ENCODE data around the gene ITGA11.

ITGA11 gene

GRCh38 chr15:68261241-68261640 lies 170.7 kb downstream of the ITGA11 start:
- Histone ChIP-seq H3K27me3 (ENCODE audit: control insufficient read depth in 1 of 2, insufficient read depth in 2 of 2, low read length in 2 of 2) (no peaks in the 10 kb centered on the region), H3K4me3 (ENCODE audit: low read length in 2 of 2) (no peak overlapping the region), H3K9me3 (ENCODE audit: control insufficient read depth in 2 of 2, low read length in 2 of 2) (no peaks in the 10 kb centered on the region), H3K4me1 (ENCODE audit: control insufficient read depth, insufficient read depth, low read length) (peaks cover 9% of the 10 kb centered on the region), H3K27ac (ENCODE audit: low read length) (no peak overlapping the region), H3K9ac (ENCODE audit: low read length in 2 of 2) (no peak overlapping the region), H3K36me3 (ENCODE audit: control insufficient read depth in 2 of 2, insufficient read depth in 2 of 2, low read length in 2 of 2) (no peaks in the 10 kb centered on the region)

DNA sequence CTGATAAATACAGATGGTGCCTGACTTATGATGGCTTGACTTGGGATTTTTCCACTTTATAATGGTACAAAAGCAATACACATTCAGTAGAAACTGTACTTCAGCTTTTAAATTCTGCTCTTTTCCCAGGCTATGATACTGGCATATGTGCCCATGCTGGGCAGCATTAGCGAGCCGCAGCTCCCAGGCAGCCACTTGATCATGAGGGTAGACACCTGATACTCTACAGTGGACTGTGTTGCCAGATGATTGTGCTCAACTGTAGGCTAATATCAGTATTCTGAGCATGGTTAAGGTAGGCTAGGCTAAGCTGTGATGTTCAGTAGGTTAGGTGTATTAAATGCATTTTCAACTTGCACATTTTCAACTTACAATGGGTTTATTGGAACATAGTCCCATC lies 172.1 kb downstream of the ITGA11 start:
- Histone ChIP-seq H3K9me3 (ENCODE audit: control insufficient read depth in 2 of 2, low read length in 2 of 2) (no peaks in the 10 kb centered on the region), H3K4me3 (ENCODE audit: low read length in 2 of 2) (no peak overlapping the region), H3K36me3 (ENCODE audit: control insufficient read depth in 2 of 2, insufficient read depth in 2 of 2, low read length in 2 of 2) (no peaks in the 10 kb centered on the region), H3K4me1 (ENCODE audit: control insufficient read depth, insufficient read depth, low read length) (peaks cover 9% of the 10 kb centered on the region), H3K27me3 (ENCODE audit: control insufficient read depth in 1 of 2, insufficient read depth in 2 of 2, low read length in 2 of 2) (no peaks in the 10 kb centered on the region), H3K27ac (ENCODE audit: low read length) (no peak overlapping the region), H3K9ac (ENCODE audit: low read length in 2 of 2) (no peak overlapping the region)

DNA sequence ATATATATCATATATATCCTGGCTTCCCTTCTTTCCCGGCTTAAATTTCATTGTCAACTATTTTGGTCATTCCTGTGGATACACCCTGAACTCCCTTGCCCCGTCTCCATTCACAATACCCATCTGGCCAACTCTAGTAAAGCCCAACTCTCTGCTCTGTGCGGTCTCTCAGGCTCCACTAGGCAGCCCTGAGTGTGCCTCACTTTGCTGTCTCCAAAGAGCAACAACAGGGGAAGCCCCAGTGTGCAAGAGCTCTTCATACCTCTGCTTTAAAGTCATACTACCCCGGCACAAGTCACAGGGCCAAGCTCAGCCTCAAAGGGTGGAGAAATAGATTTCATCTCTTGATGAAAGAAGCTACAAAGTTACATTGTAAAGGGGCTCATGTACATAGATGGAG lies 173.3 kb downstream of the ITGA11 start:
- Histone ChIP-seq H3K27ac (ENCODE audit: low read length) (no peak overlapping the region), H3K9me3 (ENCODE audit: control insufficient read depth in 2 of 2, low read length in 2 of 2) (no peaks in the 10 kb centered on the region), H3K4me3 (ENCODE audit: low read length in 2 of 2) (no peak overlapping the region), H3K9ac (ENCODE audit: low read length in 2 of 2) (no peak overlapping the region), H3K36me3 (ENCODE audit: control insufficient read depth in 2 of 2, insufficient read depth in 2 of 2, low read length in 2 of 2) (no peaks in the 10 kb centered on the region), H3K4me1 (ENCODE audit: control insufficient read depth, insufficient read depth, low read length) (peaks cover 9% of the 10 kb centered on the region), H3K27me3 (ENCODE audit: control insufficient read depth in 1 of 2, insufficient read depth in 2 of 2, low read length in 2 of 2) (no peaks in the 10 kb centered on the region)

GRCh38 chr15:68256675-68257450 lies 175.1 kb downstream of the ITGA11 start:
- H3K36me3 ChIP-seq (ENCODE audit: control insufficient read depth in 2 of 2, insufficient read depth in 2 of 2, low read length in 2 of 2), result no peaks in the 10 kb centered on the region
- H3K27me3 ChIP-seq (ENCODE audit: control insufficient read depth in 1 of 2, insufficient read depth in 2 of 2, low read length in 2 of 2), result no peaks in the 10 kb centered on the region
- peak overlapping the region; percentile 78 to 83 for H3K4me3 ChIP-seq (ENCODE audit: low read length in 2 of 2)
- peak overlapping the region; percentile 82 to 88 for H3K9ac ChIP-seq (ENCODE audit: low read length in 2 of 2)
- H3K9me3 ChIP-seq (ENCODE audit: control insufficient read depth in 2 of 2, low read length in 2 of 2), result no peaks in the 10 kb centered on the region
- peaks cover 9% of the 10 kb centered on the region for H3K4me1 ChIP-seq (ENCODE audit: control insufficient read depth, insufficient read depth, low read length)
- peak overlapping the region; percentile 55 for H3K27ac ChIP-seq (ENCODE audit: low read length)

GRCh38 chr15:68252925-68253534 lies 178.9 kb downstream of the ITGA11 start:
- H3K4me3 ChIP-seq (ENCODE audit: low read length in 2 of 2), result no peak overlapping the region
- no peak overlapping the region for H3K27ac ChIP-seq (ENCODE audit: low read length)

GRCh38 chr15:68249058-68249713 lies 182.8 kb downstream of the ITGA11 start:
- Histone ChIP-seq H3K9ac (ENCODE audit: low read length in 2 of 2) (no peak overlapping the region), H3K27ac (ENCODE audit: low read length) (no peak overlapping the region), H3K27me3 (ENCODE audit: control insufficient read depth in 1 of 2, insufficient read depth in 2 of 2, low read length in 2 of 2) (no peaks in the 10 kb centered on the region), H3K9me3 (ENCODE audit: control insufficient read depth in 2 of 2, low read length in 2 of 2) (peaks cover 0 to 4% of the 10 kb centered on the region in 2 donors), H3K4me3 (ENCODE audit: low read length in 2 of 2) (no peak overlapping the region), H3K36me3 (ENCODE audit: control insufficient read depth in 2 of 2, insufficient read depth in 2 of 2, low read length in 2 of 2) (no peaks in the 10 kb centered on the region), H3K4me1 (ENCODE audit: control insufficient read depth, insufficient read depth, low read length) (no peaks in the 10 kb centered on the region)

More at GRCh38 chr15:68252925-68253534, 178.9 kb downstream of the ITGA11 start:
- Histone ChIP-seq H3K36me3 (ENCODE audit: control insufficient read depth in 2 of 2, insufficient read depth in 2 of 2, low read length in 2 of 2) (no peaks in the 10 kb centered on the region), H3K27me3 (ENCODE audit: control insufficient read depth in 1 of 2, insufficient read depth in 2 of 2, low read length in 2 of 2) (no peaks in the 10 kb centered on the region), H3K9me3 (ENCODE audit: control insufficient read depth in 2 of 2, low read length in 2 of 2) (no peaks in the 10 kb centered on the region), H3K9ac (ENCODE audit: low read length in 2 of 2) (no peak overlapping the region), H3K4me1 (ENCODE audit: control insufficient read depth, insufficient read depth, low read length) (peaks cover 9% of the 10 kb centered on the region)
